Heart left ventricle (tissue), 13 donors: ENCODE results near the gene ABLIM1.

Experiments used
- POLR2A ChIP-seq, 2 donors: fragments of 450-650 bp; IDR thresholded peaks; one replicate each; pipeline ENCODE4 v1.6.1; 2017; ENCODE audit warnings: antibody characterized with exemption in 2 of 2, mild to moderate bottlenecking in 2 of 2, moderate library complexity in 2 of 2
- TF ChIP-seq, protein P1 (sequence below), 12 donors: fragments of 200-600 bp; sonication (generic) in 4 of 12; IDR thresholded peaks; one replicate each; pipeline versions ENCODE4 v1.5.0 to v1.8.0; 2018 to 2022; ENCODE audit warnings: antibody characterized with exemption in 12 of 12, mild to moderate bottlenecking in 5 of 12
- donor health status: ischemic (EF 13 %, LVEDD 7.1; RV severe dilation, severe dysfunction).
- donor health status: DM: no; HTN: yes; CAD: no.
- donor health status: DM: no; HTN: no; CAD: no.
- donor health status: ischemic (EF 25% LVEDD 6.9; RV normal size, moderate dysfunction).
- donor health status: ischemic (EF 25% LVEDD 5.7; RV mildly dilated, moderate dysfunction).
- donor health status: ischemic (EF 35%, LVEDD 5.7; RV mildly dilated, moderate dysfunction).
- donor health status: nonischemic (EF 11% LVEDD 7.7; RV severe dilation, severe dysfunction).
- donor health status: DM: yes; HTN: yes; CAD: no.
- donor health status: PGD.
- donor health status: ischemic (EF 29% LVEDD 5.4; RV normal size, mild dysfunction).
- donor health status: nonischemic (EF 23%, LVEDD 6.1; RV moderate dilation, normal function).

DNA sequence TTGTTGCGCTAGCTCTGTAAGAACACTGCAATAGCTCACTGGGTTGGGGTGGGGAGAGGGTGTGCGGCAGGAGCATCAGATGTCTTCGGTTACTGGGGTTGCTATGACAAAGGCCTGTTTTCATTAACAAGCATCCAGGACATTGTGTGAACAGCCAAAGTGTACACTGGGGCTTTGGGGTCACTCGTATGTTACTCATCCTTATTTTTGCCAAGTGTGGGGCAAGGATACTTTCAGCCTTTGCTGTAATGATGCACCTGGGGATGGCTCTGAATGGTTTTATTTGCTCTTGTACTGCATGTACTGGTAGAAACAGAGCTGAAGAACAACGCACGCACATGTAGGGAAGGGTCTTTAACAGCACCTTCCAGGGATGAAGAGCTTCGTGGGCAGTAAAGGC, 180.8 kb downstream of the ABLIM1 start:
- TF ChIP-seq, protein P1, sequence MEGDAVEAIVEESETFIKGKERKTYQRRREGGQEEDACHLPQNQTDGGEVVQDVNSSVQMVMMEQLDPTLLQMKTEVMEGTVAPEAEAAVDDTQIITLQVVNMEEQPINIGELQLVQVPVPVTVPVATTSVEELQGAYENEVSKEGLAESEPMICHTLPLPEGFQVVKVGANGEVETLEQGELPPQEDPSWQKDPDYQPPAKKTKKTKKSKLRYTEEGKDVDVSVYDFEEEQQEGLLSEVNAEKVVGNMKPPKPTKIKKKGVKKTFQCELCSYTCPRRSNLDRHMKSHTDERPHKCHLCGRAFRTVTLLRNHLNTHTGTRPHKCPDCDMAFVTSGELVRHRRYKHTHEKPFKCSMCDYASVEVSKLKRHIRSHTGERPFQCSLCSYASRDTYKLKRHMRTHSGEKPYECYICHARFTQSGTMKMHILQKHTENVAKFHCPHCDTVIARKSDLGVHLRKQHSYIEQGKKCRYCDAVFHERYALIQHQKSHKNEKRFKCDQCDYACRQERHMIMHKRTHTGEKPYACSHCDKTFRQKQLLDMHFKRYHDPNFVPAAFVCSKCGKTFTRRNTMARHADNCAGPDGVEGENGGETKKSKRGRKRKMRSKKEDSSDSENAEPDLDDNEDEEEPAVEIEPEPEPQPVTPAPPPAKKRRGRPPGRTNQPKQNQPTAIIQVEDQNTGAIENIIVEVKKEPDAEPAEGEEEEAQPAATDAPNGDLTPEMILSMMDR (IDR thresholded peaks at IDR 0.05) = no peak
- peak in 1 of 2 donors; percentile 13 for TF ChIP-seq POLR2A (IDR thresholded peaks at IDR 0.05)
